ENCODE measurements around the gene MNT. TPM values are rescaled to one million over a fixed set of nuclear protein-coding genes. Genes with fewer than 3 reads are reported as not detected.

MNT gene
- total and polyA plus RNA-seq, 9 of the 15 experiments (the other 6 are each of a cell fraction or from before 2014, with no cell fraction given), result 0.18 to 23.8 (median 5.3) TPM

DNA sequence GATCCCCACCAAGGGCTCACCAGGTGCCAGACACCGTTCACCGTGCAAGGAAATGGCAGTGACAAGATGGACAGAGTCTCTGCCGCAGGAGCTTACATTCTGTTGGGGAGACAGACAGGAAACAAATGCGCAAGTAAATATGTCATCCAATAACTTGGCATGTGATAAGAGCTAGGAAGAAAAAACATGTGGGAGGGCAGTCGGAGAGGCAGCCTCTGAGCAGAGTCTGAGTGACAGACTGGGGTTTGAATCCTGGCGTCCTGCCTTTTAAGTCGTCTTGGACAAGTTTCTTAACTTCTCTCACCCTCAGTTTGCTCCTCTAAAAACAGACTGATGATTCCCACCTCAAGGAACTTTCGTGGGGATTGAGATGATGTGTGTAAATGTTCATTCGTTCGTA is 56.3 kb downstream of the MNT start:
- WGBS (ENCODE audit: insufficient coverage, low coverage, missing lambda C conversion rate), result 40% methylated on average over 10 of the region's 10 CpGs
- Histone ChIP-seq H3K9me1 (ENCODE audit: control insufficient read depth, insufficient read depth, low read length) (no peaks in the 10 kb centered on the region), H3K9me3 (replicated peaks; ENCODE audit: control insufficient read depth, insufficient read depth, low read depth, low read length) (no peaks in the 10 kb centered on the region), H3K9ac (ENCODE audit: insufficient read depth in 1 of 2, low read depth in 2 of 2, low read length in 2 of 2) (peak overlapping the region in 1 of 2 experiments; percentile 55; a peak in 1 of 4 replicates), H2AFZ (ENCODE audit: low read depth, low read length) (no peak overlapping the region), H3K4me3 (no peak overlapping the region), H3K79me2 (ENCODE audit: control insufficient read depth, insufficient read depth, low read length) (no peaks in the 10 kb centered on the region), H3K27ac (ENCODE audit: extremely low read depth, low read depth, low read length) (no peak overlapping the region), H3K27me3 (ENCODE audit: control insufficient read depth in 2 of 2, insufficient read depth in 2 of 2, low read length in 2 of 2) (no peaks in the 10 kb centered on the region), H3K36me3 (ENCODE audit: control insufficient read depth, insufficient read depth, low read length) (peaks cover 7% of the 10 kb centered on the region; the same call in 1 of the 3 replicates), H3K4me1 (replicated peaks in 1 of 2; ENCODE audit: control insufficient read depth in 2 of 2, insufficient read depth in 2 of 2, low read length in 2 of 2) (peaks cover 0 to 4% of the 10 kb centered on the region in 2 experiments; a peak in 3 of 5 replicates), H4K20me1 (replicated peaks; ENCODE audit: control insufficient read depth, insufficient read depth, low read length) (no peaks in the 10 kb centered on the region), H3K4me2 (ENCODE audit: insufficient read depth, low read length) (no peak overlapping the region)
- intact Hi-C loops (cut with micrococcal nuclease), result no loop called here
- POLR2A ChIA-PET, result interaction anchor here (0.7 kb wide), 1 partner anchor 14 kb away, joined by 3 read pairs; no protein-coding TSS in a partner anchor
- CTCF ChIA-PET (ENCODE audit: low intra/inter-chr PET ratio), result no interaction called here
- in situ Hi-C loops (cut with MboI), result no loop called here
- ATAC-seq, result no peak
- FAIRE-seq, result no peak
- peak in 1 of 4 experiments; percentile 9 for DNase-seq (ENCODE audit: extremely low read depth in 1 of 4, low spot score in 3 of 4)
- TF ChIP-seq ZNF766 (CRISPR knock-in tag; conservative IDR thresholded peaks at IDR 0.05), result no peak
- TF ChIP-seq JUN (IDR thresholded peaks at IDR 0.05; ENCODE audit: borderline replicate concordance, low read depth, low read length), result no peak
- TF ChIP-seq JUN (CRISPR knock-in tag; IDR thresholded peaks at IDR 0.05; ENCODE audit: borderline replicate concordance), result no peak
- no peak for TF ChIP-seq FUS (optimal IDR thresholded peaks at IDR 0.05; ENCODE audit: low read depth, low read length)
- TF ChIP-seq MEIS2 (IDR thresholded peaks at IDR 0.05; ENCODE audit: partially characterized antibody), result peak; percentile 23
- TF ChIP-seq SNIP1 (IDR thresholded peaks at IDR 0.05; ENCODE audit: low read depth), result no peak
- TF ChIP-seq, protein P1, sequence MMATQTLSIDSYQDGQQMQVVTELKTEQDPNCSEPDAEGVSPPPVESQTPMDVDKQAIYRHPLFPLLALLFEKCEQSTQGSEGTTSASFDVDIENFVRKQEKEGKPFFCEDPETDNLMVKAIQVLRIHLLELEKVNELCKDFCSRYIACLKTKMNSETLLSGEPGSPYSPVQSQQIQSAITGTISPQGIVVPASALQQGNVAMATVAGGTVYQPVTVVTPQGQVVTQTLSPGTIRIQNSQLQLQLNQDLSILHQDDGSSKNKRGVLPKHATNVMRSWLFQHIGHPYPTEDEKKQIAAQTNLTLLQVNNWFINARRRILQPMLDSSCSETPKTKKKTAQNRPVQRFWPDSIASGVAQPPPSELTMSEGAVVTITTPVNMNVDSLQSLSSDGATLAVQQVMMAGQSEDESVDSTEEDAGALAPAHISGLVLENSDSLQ (IDR thresholded peaks at IDR 0.05), result peak; percentile 59; the same call in 1 of the 2 replicates
- no peak for TF ChIP-seq PBX2 (CRISPR knock-in tag; IDR thresholded peaks at IDR 0.05; ENCODE audit: low read depth)
- TF ChIP-seq PBX2 (tag; conservative IDR thresholded peaks at IDR 0.05; ENCODE audit: low read depth), result peak; percentile 45
- no TSS peak for BruUV-seq (replicated peaks)

Measured in K562 (cell line).